HepG2 (cell line): ENCODE data around the gene TBC1D14. TPM values are rescaled to one million over a fixed set of nuclear protein-coding genes. Genes with fewer than 3 reads are reported as not detected.
A peak's percentile ranks its signal among the peaks of the same experiment; 100 is the strongest.

Experiments used
- BCL6 ChIP-seq: IDR thresholded peaks from 2 replicates; pipeline ENCODE4 v1.6.1; 2016; ENCODE audit warnings: missing genetic modification reagents, missing compliant biosample characterization
- MBNL3 ChIP-seq: fragments of 250-450 bp; sonication (Bioruptor Pico); conservative IDR thresholded peaks from 2 replicates; pipeline ENCODE4 v1.8.0; 2022; ENCODE audit warnings: mild to moderate bottlenecking, inconsistent platforms
- NR2F2 ChIP-seq: IDR thresholded peaks from 2 replicates; pipeline ENCODE4 v1.6.1; 2012; ENCODE audit warnings: low read depth, inconsistent platforms, borderline replicate concordance
- POGZ ChIP-seq: sonication (generic); formaldehyde crosslinking; IDR thresholded peaks from 2 replicates; pipeline ENCODE4 v1.4.0; 2020; ENCODE audit warnings: mild to moderate bottlenecking, missing genetic modification reagents
- POLR2G ChIP-seq: fragments of 200-400 bp; formaldehyde crosslinking; IDR thresholded peaks from 2 replicates; pipeline ENCODE4 v1.6.1; 2018; ENCODE audit warnings: mild to moderate bottlenecking, low read depth, low read length, moderate library complexity
- SPEN ChIP-seq: sonication (generic); formaldehyde crosslinking; IDR thresholded peaks from 2 replicates; pipeline ENCODE4 v1.5.1; 2020; ENCODE audit warnings: low read depth, mild to moderate bottlenecking, missing genetic modification reagents
- TCF7 ChIP-seq: sonication (generic); IDR thresholded peaks from 2 replicates; pipeline ENCODE4 v1.6.1; 2016; ENCODE audit warnings: antibody characterized with exemption, low read depth
- ZMYM4 ChIP-seq: sonication (generic); formaldehyde crosslinking; IDR thresholded peaks from 2 replicates; pipeline ENCODE4 v1.8.1; 2023; ENCODE audit warnings: mild to moderate bottlenecking, missing genetic modification reagents
- ZNF282 ChIP-seq: fragments of 450-650 bp; IDR thresholded peaks from 2 replicates; pipeline ENCODE4 v1.6.1; 2018; ENCODE audit not compliant: partially characterized antibody
- ZNF326 ChIP-seq: sonication (generic); formaldehyde crosslinking; IDR thresholded peaks from 2 replicates; pipeline ENCODE4 v1.4.0; 2020; ENCODE audit warnings: missing genetic modification reagents, borderline replicate concordance
- ZNF430 ChIP-seq: sonication (generic); formaldehyde crosslinking; IDR thresholded peaks from 2 replicates; pipeline ENCODE4 v1.9.0; 2021; ENCODE audit warnings: mild to moderate bottlenecking, missing genetic modification reagents
- ZNF564 ChIP-seq: sonication (generic); formaldehyde crosslinking; IDR thresholded peaks from 2 replicates; pipeline ENCODE4 v1.8.1; 2023; ENCODE audit warnings: mild to moderate bottlenecking, missing genetic modification reagents
- polyA plus RNA-seq, 8 experiments: library from polyadenylated mRNA; depleted of rRNA in 3 of 8; stranded (reverse) in 7 of 8; unstranded in 1 of 8; fragments of >200 nt; fragmentation: Illumina TruSeq in 4 of 8; extraction: Trizol in 4 of 8; gene quantifications; 2 replicates each; pipeline versions ENCODE4 v1.2.1 to v1.2.3, GENCODE V29; 2011 to 2016; ENCODE audit warnings: low read depth in 4 of 8, missing spikeins in 1 of 8, mixed read lengths in 1 of 8; ENCODE audit not compliant: insufficient read depth in 1 of 8
- total RNA-seq, 5 experiments: library from RNA; depleted of rRNA; stranded (reverse); fragments of >200 nt; fragmentation: Illumina TruSeq; extraction: Trizol; gene quantifications; 2 replicates each; pipeline ENCODE4 v1.2.3, GENCODE V29; 2016; ENCODE audit warnings: low read depth in 1 of 5
- TF ChIP-seq, protein P1 (sequence below): sonication (generic); formaldehyde crosslinking; IDR thresholded peaks from 2 replicates; pipeline ENCODE4 v1.5.1; 2020; ENCODE audit warnings: mild to moderate bottlenecking, missing genetic modification reagents, borderline replicate concordance
- TF ChIP-seq, protein P2 (sequence below): sonication (generic); formaldehyde crosslinking; IDR thresholded peaks from 2 replicates; pipeline ENCODE4 v1.5.0; 2020; ENCODE audit warnings: mild to moderate bottlenecking, missing genetic modification reagents, borderline replicate concordance
- TF ChIP-seq, protein P3 (sequence below): IDR thresholded peaks from 2 replicates; pipeline ENCODE4 v1.6.1; 2016; ENCODE audit warnings: mild to moderate bottlenecking, missing biosample characterization, missing genetic modification reagents
- TF ChIP-seq, protein P4 (sequence below): sonication (generic); formaldehyde crosslinking; IDR thresholded peaks from 2 replicates; pipeline ENCODE4 v1.4.0; 2020; ENCODE audit warnings: missing genetic modification reagents
- TF ChIP-seq, protein P5 (sequence below): sonication (generic); formaldehyde crosslinking; IDR thresholded peaks from 2 replicates; pipeline ENCODE4 v1.5.0; 2020; ENCODE audit warnings: missing genetic modification reagents
- TF ChIP-seq, protein P6 (sequence below): sonication (generic); formaldehyde crosslinking; IDR thresholded peaks from 2 replicates; pipeline ENCODE4 v1.4.0; 2020; ENCODE audit warnings: missing genetic modification reagents, borderline replicate concordance
- TF ChIP-seq, protein P7 (sequence below): IDR thresholded peaks from 2 replicates; pipeline ENCODE4 v1.6.1; 2012; ENCODE audit warnings: low read depth, low read length, improper control_type of control experiment

Gene TBC1D14
- total and polyA plus RNA-seq, 2 of the 13 experiments (the other 11 are each of a cell fraction or from before 2014, with no cell fraction given): 29.5 to 46.5 TPM

DNA sequence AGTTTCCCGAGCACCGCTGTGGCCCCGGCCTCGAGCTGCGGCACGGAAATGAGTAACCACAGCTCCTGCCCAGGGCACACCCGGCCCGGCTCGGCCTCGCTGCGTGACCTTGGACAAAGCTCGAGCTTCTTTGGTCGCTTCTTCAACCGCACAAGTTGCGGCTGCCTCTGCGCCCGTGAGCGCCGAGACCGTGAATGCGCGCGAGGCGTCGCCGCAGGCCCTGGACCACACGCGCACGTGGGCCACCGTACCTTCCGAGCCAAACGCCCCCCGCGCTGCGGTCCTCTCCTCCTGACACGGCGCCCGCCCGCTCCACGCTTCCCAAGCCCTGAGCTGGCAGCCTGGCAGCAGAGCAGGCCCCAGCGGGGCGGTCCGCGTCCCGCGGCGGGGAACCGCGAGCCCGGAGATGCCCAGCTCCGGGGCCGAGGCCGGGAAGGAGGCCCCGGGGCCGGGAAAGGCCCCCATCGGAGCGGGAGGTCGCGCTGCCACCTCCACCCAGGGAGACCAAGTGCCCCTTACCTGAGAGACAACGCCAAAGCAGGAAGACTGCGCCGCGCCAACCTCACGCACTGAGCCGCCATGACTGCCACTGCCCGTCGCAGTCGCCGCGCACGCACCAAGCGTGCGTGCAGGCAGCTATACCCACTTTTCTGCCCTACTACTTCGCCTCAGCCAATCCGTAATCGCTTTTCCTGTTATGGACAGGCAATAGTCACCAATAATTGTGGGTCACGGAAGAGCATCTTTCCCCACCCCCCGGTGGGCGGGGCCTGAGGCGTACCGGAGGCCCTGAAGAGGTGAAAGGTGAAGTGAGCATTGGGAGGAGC is 158.0 kb downstream of the TBC1D14 start, which contains the start of gene GRPEL1 (continued):
- TF ChIP-seq, protein P1, sequence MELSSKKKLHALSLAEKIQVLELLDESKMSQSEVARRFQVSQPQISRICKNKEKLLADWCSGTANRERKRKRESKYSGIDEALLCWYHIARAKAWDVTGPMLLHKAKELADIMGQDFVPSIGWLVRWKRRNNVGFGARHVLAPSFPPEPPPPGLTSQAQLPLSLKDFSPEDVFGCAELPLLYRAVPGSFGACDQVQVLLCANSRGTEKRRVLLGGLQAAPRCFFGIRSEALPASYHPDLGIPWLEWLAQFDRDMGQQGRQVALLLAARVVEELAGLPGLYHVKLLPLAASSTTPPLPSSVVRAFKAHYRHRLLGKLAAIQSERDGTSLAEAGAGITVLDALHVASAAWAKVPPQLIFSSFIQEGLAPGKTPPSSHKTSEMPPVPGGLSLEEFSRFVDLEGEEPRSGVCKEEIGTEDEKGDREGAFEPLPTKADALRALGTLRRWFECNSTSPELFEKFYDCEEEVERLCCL (CRISPR knock-in tag): no peak
- peak; percentile 9; the same call in 1 of the 2 replicates for TF ChIP-seq BCL6 (CRISPR knock-in tag)
- no peak for TF ChIP-seq TCF7
- no peak for TF ChIP-seq MBNL3 (CRISPR knock-in tag)
- TF ChIP-seq, protein P2, sequence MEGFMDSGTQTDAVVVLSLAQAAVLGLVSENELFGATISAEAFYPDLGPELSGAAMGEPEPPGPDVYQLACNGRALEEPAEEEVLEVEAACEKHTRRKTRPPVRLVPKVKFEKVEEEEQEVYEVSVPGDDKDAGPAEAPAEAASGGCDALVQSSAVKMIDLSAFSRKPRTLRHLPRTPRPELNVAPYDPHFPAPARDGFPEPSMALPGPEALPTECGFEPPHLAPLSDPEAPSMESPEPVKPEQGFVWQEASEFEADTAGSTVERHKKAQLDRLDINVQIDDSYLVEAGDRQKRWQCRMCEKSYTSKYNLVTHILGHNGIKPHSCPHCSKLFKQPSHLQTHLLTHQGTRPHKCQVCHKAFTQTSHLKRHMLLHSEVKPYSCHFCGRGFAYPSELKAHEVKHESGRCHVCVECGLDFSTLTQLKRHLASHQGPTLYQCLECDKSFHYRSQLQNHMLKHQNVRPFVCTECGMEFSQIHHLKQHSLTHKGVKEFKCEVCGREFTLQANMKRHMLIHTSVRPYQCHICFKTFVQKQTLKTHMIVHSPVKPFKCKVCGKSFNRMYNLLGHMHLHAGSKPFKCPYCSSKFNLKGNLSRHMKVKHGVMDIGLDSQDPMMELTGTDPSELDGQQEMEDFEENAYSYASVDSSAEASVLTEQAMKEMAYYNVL: peak; percentile 37; the same call in 1 of the 2 replicates
- peak; percentile 98 for TF ChIP-seq POLR2G
- TF ChIP-seq, protein P3, sequence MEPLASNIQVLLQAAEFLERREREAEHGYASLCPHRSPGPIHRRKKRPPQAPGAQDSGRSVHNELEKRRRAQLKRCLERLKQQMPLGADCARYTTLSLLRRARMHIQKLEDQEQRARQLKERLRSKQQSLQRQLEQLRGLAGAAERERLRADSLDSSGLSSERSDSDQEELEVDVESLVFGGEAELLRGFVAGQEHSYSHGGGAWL: peak; percentile 76; the same call in 1 of the 2 replicates
- TF ChIP-seq ZMYM4 (CRISPR knock-in tag): peak; percentile 52; the same call in 1 of the 2 replicates
- no peak for TF ChIP-seq NR2F2
- TF ChIP-seq, protein P4, sequence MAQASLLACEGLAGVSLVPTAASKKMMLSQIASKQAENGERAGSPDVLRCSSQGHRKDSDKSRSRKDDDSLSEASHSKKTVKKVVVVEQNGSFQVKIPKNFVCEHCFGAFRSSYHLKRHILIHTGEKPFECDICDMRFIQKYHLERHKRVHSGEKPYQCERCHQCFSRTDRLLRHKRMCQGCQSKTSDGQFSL: no peak
- TF ChIP-seq SPEN: peak; percentile 56; the same call in 1 of the 2 replicates
- 0 out of 2 replicates have a peak, but pooled peaks have one; percentile 14 for TF ChIP-seq POGZ (CRISPR knock-in tag)
- TF ChIP-seq ZNF282: no peak
- TF ChIP-seq, protein P5, sequence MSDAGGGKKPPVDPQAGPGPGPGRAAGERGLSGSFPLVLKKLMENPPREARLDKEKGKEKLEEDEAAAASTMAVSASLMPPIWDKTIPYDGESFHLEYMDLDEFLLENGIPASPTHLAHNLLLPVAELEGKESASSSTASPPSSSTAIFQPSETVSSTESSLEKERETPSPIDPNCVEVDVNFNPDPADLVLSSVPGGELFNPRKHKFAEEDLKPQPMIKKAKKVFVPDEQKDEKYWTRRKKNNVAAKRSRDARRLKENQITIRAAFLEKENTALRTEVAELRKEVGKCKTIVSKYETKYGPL (CRISPR knock-in tag): 0 out of 2 replicates have a peak, but pooled peaks have one; percentile 33
- TF ChIP-seq ZNF430 (CRISPR knock-in tag): no peak
- TF ChIP-seq, protein P6, sequence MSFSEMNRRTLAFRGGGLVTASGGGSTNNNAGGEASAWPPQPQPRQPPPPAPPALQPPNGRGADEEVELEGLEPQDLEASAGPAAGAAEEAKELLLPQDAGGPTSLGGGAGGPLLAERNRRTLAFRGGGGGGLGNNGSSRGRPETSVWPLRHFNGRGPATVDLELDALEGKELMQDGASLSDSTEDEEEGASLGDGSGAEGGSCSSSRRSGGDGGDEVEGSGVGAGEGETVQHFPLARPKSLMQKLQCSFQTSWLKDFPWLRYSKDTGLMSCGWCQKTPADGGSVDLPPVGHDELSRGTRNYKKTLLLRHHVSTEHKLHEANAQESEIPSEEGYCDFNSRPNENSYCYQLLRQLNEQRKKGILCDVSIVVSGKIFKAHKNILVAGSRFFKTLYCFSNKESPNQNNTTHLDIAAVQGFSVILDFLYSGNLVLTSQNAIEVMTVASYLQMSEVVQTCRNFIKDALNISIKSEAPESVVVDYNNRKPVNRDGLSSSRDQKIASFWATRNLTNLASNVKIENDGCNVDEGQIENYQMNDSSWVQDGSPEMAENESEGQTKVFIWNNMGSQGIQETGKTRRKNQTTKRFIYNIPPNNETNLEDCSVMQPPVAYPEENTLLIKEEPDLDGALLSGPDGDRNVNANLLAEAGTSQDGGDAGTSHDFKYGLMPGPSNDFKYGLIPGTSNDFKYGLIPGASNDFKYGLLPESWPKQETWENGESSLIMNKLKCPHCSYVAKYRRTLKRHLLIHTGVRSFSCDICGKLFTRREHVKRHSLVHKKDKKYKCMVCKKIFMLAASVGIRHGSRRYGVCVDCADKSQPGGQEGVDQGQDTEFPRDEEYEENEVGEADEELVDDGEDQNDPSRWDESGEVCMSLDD (CRISPR knock-in tag): no peak
- no peak for TF ChIP-seq ZNF326 (CRISPR knock-in tag)
- TF ChIP-seq, protein P7, sequence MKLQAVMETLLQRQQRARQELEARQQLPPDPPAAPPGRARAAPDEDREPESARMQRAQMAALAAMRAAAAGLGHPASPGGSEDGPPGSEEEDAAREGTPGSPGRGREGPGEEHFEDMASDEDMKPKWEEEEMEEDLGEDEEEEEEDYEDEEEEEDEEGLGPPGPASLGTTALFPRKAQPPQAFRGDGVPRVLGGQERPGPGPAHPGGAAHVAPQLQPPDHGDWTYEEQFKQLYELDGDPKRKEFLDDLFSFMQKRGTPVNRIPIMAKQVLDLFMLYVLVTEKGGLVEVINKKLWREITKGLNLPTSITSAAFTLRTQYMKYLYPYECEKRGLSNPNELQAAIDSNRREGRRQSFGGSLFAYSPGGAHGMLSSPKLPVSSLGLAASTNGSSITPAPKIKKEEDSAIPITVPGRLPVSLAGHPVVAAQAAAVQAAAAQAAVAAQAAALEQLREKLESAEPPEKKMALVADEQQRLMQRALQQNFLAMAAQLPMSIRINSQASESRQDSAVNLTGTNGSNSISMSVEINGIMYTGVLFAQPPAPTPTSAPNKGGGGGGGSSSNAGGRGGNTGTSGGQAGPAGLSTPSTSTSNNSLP: no peak
- TF ChIP-seq ZNF564 (CRISPR knock-in tag): no peak; the same call in 1 of the 2 replicates
